Measurements from ENCODE around the gene CEACAM8. TPM values are rescaled to one million over a fixed set of nuclear protein-coding genes. Genes with fewer than 3 reads are reported as not detected.

CEACAM8 gene
- total RNA-seq, 1 experiment from 2014 or later = not detected

DNA sequence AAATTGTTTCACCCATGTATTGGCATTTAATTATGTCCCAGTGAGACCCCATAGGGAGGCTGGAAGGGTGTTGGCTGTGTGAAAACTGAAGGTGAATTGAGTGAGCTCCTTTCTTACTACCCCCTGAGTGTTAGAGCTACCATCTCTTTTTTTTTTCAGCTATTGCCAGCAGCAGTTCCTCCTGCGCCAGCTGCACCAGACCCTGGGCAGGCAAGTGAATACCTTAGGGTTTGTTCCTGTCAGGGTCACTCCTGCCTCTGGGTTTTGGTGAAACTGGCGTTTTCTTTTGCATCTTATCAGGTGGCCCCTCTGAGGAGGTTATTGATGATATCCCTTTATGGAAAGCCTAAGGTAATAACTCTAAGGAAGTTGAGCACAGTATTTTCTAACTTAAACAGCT is 25.5 kb downstream of the CEACAM8 start:
- no peak overlapping the region for H3K4me2 ChIP-seq (ENCODE audit: insufficient read depth, insufficient read length, low read length)
- H4K91ac ChIP-seq (ENCODE audit: insufficient read length, low read depth, low read length) = no peak overlapping the region
- no peak overlapping the region for H3K56ac ChIP-seq (ENCODE audit: insufficient read length, low read depth, low read length)
- Mint-ChIP-seq H3K27ac (no peak overlapping the region), H3K9me3 (peaks cover 0 to 18% of the 10 kb centered on the region in 2 experiments; a peak in 3 of 5 replicates), H3K4me3 (no peak overlapping the region), H3K4me1 (peaks cover 0 to 10% of the 10 kb centered on the region in 2 experiments; a peak in 2 of 4 replicates), H3K27me3 (ENCODE audit: low read depth) (peaks cover 37% of the 10 kb centered on the region), H3K36me3 (ENCODE audit: insufficient read depth in 1 of 3, low read depth in 3 of 3) (no peaks in the 10 kb centered on the region)
- no peak for DNase-seq
- no peak overlapping the region for H2AK5ac ChIP-seq (ENCODE audit: insufficient read length, low read length)
- no peak overlapping the region for H3K14ac ChIP-seq (ENCODE audit: insufficient read depth, low read length)
- H3T11ph ChIP-seq (ENCODE audit: low read length) = no peak overlapping the region
- no peak overlapping the region for H3K4ac ChIP-seq (ENCODE audit: low read depth, low read length)
- no peak overlapping the region for H2BK5ac ChIP-seq (ENCODE audit: insufficient read length, low read length)
- no peak overlapping the region for H3K18ac ChIP-seq (ENCODE audit: insufficient read length, low read depth, low read length)
- no peaks in the 10 kb centered on the region for H3K23me2 ChIP-seq (ENCODE audit: insufficient read length, low read depth, low read length, poor library complexity, severe bottlenecking)
- no peak overlapping the region for H4K5ac ChIP-seq (ENCODE audit: insufficient read length, low read depth, low read length)
- H4K20me1 ChIP-seq (ENCODE audit: control insufficient read depth, insufficient read depth, insufficient read length) = no peaks in the 10 kb centered on the region
- no peak overlapping the region for H2BK120ac ChIP-seq (ENCODE audit: low read depth, low read length, poor library complexity, severe bottlenecking)
- no CpG with 5 or more reads among the region's 2 CpGs for WGBS (ENCODE audit: extremely low coverage, insufficient read length, low lambda C conversion rate)
- H2BK12ac ChIP-seq (ENCODE audit: insufficient read length, low read depth, low read length) = no peak overlapping the region
- H3K9ac ChIP-seq (ENCODE audit: extremely low read depth, insufficient read length, low read length) = no peak overlapping the region
- H3K79me1 ChIP-seq (ENCODE audit: insufficient read depth, low read depth, low read length, poor library complexity, severe bottlenecking) = no peaks in the 10 kb centered on the region
- no peaks in the 10 kb centered on the region for H3K79me2 ChIP-seq (ENCODE audit: insufficient read depth, low read length)
- H2BK15ac ChIP-seq (ENCODE audit: low read depth, low read length) = no peak overlapping the region
- no peaks in the 10 kb centered on the region for H3K9me3 ChIP-seq (ENCODE audit: control insufficient read depth, low read depth, low read length)
- H2BK20ac ChIP-seq (ENCODE audit: low read depth, low read length, poor library complexity, severe bottlenecking) = no peak overlapping the region
- H2AFZ ChIP-seq (ENCODE audit: low read length) = no peak overlapping the region
- no peak overlapping the region for H3K23ac ChIP-seq (ENCODE audit: insufficient read length, low read depth, low read length)
- TF ChIP-seq, protein P1, sequence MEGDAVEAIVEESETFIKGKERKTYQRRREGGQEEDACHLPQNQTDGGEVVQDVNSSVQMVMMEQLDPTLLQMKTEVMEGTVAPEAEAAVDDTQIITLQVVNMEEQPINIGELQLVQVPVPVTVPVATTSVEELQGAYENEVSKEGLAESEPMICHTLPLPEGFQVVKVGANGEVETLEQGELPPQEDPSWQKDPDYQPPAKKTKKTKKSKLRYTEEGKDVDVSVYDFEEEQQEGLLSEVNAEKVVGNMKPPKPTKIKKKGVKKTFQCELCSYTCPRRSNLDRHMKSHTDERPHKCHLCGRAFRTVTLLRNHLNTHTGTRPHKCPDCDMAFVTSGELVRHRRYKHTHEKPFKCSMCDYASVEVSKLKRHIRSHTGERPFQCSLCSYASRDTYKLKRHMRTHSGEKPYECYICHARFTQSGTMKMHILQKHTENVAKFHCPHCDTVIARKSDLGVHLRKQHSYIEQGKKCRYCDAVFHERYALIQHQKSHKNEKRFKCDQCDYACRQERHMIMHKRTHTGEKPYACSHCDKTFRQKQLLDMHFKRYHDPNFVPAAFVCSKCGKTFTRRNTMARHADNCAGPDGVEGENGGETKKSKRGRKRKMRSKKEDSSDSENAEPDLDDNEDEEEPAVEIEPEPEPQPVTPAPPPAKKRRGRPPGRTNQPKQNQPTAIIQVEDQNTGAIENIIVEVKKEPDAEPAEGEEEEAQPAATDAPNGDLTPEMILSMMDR (conservative IDR thresholded peaks at IDR 0.05) = no peak
- H3K4me1 ChIP-seq (ENCODE audit: insufficient read depth, low read length) = no peaks in the 10 kb centered on the region
- H3K27ac ChIP-seq (ENCODE audit: insufficient read length, low read depth, low read length) = no peak overlapping the region
- no peak overlapping the region for H4K8ac ChIP-seq (replicated peaks; ENCODE audit: insufficient read length, low read depth, low read length)
- H3K27me3 ChIP-seq (ENCODE audit: insufficient read depth, low read length) = no peaks in the 10 kb centered on the region

All from H9 (cell line).